ENCODE data around the gene USP25.

GRCh38 chr21:15843766-15844165 lies 114.0 kb downstream of the USP25 start:
- no peak for TF ChIP-seq CREB3 (tag; conservative IDR thresholded peaks at IDR 0.05; ENCODE audit: low read depth)
- no peak for TF ChIP-seq EZH2 (IDR thresholded peaks at IDR 0.05; ENCODE audit: borderline replicate concordance, low read depth, low read length)
- TF ChIP-seq NCOA2 (IDR thresholded peaks at IDR 0.05; ENCODE audit: partially characterized antibody in 2 of 2) = no peak
- TF ChIP-seq FOXP1 (CRISPR knock-in tag; IDR thresholded peaks at IDR 0.05) = no peak
- TF ChIP-seq DDX20 (tag; IDR thresholded peaks at IDR 0.05; ENCODE audit: low read depth) = no peak
- TF ChIP-seq MAFK (IDR thresholded peaks at IDR 0.05; ENCODE audit: low read length) = no peak
